ENCODE measurements around the gene USP2.
A peak's percentile ranks its signal among the peaks of the same experiment; 100 is the strongest.

The USP2 gene

DNA sequence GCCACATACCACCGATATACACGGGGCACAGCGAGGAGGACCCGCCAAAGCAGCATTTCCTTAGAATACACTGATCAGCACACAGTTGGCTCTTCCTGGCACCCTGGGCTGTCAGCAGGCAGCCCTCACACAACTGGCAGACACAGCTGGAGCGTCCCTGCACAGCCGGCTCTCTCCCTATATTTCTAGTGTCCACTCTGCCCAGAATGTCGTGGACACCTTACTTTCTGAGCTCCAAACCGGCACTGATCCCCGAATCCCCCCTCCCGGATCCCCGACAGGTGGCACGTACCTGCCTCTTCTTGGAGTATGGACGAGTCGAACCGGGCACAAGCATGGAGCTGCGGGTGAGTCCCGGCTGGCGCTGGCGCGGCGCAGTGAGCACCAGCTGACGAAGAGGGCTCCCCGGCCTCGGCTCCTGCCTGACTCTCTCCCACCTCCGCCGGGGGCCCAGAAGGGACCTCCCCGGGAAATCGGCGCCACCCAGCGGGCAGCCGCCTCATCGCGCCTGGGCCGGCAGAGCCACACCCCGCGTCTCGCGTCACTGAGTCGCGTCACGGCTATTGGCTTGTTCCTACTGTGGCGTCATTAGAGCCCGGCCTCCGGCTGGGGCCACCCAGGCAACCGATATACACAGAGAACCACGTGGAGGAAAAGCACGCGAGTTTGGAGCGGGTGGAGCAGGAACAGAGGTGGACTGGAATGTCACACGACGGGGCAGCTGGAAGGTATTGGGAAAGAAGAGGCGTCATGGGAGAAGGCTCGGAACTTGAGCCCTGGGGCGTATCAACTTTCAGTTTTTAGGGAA, at the start of gene USP2:
TSS of gene USP2 (minus strand) at position 510 of the 808 bp plus-strand sequence. CDS start 8,210 bp downstream, outside the sequence.
- peak; percentile 98 for DNase-seq

DNA sequence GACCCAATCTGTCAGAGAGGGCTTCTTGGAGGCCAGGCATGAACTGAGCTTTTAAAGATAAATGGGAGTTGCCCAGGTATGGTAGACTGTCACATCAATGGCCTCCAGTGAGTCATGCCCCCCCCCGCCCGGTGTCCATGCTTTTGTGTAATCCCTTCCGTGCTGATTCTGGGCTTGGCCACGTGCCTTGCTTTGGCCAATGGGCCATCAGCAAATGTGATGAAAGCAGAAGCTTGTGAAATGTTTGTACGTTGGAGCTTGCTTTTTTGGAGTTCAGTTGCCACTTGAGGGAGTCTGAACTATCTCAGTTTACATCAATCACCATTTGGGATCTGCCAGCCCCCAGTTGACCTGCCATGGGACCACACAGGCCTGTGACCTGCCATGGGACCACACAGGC, 45.8 kb upstream of the USP2 start:
- no peak for DNase-seq

GRCh38 chr11:119426142-119426541, 44.7 kb upstream of the USP2 start:
- no peak for DNase-seq

GRCh38 chr11:119424775-119425174, 43.3 kb upstream of the USP2 start:
- DNase-seq = no peak

- no peak for DNase-seq
These were observed 42.8 kb upstream of the USP2 start for GRCh38 chr11:119424276-119424675.

DNA sequence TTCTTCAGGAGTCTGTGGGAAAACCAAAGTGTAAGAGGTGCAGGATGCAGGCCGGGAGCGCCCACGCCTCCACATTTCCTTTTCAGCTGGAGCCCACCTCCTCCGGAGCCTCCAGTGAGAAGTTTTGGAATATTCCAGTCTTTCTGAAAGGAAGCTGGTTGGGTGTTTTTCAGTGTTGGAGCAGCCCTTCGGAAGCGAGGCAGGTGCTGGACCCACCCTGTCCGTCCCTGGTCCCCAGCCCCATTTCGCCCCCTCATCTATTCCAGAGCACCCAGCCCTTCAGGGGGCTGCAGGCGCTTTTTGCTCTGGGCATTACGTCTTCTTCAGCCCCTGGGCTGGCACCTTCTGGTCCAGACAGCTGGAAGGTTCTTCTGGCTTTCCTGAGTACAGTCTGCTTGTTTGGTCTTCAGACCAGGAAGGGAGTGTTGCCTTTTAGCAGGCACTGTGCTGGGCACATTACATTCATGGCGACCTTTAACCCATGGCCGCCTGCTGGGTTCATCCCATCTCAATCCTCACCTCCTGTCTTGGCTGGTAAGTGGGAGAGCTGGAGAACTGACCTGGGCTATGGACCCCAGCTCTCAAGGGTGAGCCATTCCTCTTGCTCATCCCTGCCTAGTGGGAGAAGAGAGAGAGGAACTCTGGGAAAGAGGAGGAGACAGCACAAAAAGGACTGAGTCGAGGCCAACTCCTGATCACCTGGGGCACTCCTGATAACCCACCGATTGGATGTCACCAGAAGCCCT, 42.2 kb upstream of the USP2 start:
- no peak for DNase-seq

DNA sequence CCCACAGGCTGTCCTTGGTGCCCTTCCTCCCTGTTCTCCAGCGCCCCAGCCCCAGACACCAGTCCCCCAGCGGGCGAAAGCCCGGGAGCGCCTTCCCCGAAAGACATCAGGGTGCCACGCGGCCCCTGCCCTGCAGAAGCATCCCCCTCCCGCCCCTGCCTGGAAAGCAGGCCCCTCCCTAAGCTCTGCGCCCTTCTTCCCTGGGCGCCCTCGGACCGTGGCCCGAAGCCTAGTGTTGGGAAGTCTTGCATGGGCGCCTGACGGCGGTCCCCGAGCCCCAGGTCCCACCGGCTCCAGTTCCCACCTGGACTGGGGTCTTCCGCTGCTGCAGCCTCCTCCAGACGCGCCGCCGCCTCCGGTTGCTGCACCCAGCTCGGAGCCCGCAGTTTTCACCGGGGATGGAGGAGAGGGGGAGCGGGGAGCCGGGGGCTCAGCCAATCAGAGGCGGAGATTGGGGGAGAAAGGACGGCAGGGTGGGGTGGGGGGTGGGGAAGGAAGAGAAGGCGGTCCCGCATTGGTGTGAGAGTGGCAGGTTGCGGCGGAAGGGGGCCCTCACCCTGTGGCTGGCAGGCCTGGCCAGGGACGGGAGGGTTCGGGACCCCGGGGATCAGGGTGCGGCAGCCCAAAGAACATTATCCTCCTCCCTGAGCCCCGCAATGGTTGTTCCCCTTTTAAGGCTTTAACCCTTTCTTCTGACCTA, 41.5 kb upstream of the USP2 start, which contains the start of gene THY1:
TSS of gene THY1 (minus strand) at position 364 of the 700 bp plus-strand sequence. CDS start 2,267 bp downstream, outside the sequence.
- DNase-seq = no peak

DNA sequence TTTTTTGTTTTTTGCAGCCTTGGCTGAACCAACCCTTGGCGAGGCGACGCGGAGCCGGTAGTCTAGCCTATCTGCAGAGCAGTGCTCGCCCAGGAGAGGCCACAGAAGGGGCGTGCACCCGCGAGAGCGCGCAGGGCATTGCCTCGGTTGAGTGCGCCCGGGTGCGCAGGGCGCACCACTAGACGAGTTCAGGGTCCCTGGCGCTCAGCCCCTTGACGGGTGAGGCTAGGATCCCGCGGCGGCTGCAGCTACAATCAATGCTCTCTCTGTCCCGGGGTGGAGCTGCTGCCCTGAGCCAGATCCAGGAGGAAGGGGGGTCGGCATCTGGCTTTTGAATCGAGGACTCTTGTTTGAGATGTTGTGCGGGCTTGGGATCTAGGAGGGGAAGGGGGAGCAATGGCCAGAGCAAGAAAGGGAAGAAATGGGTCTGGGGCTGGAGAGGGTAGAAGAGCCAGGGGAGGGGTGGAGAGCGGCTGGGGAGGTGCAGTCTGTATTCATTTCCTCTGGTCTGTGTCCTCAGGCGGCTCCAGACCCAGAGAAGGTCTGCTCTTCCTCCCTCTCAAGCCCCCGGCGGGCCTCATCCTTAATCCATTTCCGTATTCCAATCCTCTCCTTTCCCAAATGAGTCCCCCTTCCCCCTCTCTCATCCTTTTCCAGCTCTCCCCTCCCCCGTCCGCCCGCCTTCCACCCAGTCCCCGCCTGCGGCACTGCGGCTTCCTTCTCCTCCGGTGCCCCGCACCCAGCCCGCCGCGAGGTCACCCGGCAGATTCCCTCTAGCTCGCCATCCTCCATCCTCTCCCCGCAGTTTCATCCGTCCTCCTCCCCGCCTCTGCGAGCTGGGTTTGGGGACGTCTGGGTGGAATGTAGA, 40.7 kb upstream of the USP2 start:
- peak in 1 of 2 donors; percentile 17 for DNase-seq

- no peak for DNase-seq
These were observed 39.9 kb upstream of the USP2 start for GRCh38 chr11:119421351-119421750.

DNA sequence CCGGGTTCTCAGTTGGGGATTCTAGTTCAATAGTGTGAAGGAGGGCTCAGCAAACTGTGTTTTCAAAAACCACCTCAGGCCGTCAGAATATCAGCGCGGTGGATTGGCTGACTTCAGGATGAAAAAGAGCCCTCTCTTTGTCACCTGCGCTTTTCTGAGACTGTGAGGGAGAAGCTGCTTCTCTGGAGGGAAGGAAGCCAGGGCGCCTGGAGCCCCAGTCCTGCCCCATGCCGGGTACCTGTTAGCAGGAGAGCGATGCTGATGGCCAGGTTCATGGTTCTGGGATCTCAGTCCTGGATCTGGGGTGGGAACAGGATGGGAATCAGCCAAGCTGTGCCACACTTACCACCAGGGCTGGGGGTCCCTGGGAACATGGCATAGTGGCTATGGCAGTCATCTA, 39.1 kb upstream of the USP2 start:
- DNase-seq = no peak

DNA sequence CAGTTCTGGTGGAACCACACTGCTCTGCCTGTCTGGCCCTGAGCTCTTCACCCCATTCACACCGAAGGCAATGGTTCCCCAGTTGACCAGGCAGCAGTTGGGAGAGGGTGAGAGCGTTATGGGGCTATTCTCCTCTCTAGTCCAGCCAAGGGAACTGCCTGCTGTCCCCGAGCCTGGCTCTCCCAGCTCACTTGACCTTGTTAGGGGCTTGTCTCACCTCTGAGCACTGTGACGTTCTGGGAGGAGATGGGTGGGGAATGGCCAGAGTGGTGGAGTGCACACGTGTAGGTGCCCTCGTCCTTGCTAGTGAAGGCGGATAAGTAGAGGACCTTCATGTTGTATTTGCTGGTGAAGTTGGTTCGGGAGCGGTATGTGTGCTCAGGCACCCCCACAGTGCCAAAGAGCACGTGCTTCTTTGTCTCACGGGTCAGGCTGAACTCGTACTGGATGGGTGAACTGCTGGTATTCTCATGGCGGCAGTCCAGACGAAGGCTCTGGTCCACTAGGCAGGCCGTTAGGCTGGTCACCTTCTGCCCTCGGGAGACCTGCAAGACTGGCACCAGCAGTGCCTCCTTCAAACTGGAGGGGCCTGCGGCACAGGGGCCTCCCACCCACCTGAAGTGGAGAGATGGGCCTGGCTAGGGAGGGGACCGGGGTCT, 38.5 kb upstream of the USP2 start:
- no peak for DNase-seq

DNA sequence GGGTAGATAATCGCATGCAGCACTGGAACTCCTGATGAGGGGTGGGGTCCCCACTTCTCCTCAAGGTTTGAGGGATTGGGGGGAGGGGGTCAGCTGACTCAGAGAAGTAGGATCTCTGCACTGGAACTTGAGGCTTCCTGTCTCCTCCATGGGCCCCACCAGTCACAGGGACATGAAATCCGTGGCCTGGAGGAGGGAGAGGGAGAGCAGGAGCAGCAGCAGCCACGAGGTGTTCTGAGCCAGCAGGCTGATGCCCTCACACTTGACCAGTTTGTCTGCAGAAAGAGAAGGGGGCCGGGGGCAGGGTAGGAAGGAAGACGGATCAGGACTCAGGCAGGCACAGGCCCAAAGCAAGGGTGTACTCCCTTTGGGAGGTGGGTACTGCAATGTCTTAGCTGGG, 37.8 kb upstream of the USP2 start:
- DNase-seq = no peak

DNA sequence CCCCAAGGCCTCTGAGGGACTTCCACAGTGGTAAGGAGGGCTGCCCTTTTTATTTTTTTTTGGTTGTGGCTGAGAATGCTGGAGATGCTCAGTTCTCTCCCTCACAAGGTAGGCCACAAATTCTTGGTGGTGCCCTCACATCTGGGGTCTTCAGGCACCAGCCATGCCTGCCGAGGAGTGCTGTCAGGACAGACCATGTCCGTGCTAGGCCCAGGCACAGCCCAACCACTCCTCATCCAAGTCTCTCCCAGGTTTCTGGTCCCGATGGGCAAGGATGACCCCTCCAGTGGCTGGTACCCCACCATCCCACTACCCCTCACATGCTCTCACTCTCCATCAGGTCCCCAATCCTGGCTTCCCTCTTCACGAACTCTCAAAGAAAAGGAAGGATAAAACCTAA, 37.3 kb upstream of the USP2 start:
- no peak for DNase-seq

- no peak for DNase-seq
These were observed 36.4 kb upstream of the USP2 start for GRCh38 chr11:119417726-119418540.

DNA sequence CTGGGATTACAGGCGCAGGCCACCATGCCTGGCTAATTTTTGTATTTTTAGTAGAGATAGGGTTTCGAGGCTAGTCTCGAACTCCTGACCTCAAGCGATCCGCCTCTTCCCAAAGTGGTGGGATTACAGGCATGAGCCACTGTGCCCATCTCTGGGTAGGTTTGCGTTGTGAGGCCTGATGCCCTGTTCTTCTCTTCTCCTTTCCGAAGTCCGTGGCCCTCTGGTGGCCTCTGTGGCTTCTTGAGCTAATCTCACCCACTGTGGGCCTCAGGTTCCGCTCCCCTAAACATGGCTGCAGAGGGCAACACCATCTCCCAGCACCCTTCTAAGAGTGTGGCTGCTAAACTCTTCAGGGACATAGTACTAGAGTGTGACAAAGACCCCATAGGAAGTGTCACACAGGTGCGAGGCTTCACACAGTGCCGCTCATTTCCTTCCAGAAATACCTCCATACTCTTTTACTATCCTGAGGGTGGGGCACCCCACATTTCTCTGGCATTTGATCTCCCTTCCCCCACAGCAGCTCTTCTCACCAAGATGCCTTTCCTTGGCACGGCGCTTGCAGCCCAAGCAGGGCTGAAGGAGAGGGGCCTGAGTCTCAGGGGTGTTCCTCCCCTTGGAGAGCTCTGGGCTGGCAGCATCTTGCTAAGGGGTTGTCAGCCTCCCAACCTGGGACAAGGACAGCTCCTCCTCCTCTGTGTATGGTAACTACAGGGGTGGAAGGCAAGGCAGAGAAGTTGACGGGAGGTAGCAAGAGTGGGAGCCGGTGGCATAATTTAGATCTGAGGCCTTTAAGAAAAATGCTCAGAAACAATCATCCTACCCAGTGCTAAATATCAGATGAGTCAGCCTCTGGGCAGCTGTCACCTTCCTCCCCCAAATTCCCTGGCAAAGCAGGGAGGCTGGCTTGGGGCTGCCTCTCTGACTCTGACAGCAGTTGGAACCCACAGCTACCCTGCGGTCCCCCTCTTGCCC, 35.4 kb upstream of the USP2 start:
- no peak for DNase-seq

DNA sequence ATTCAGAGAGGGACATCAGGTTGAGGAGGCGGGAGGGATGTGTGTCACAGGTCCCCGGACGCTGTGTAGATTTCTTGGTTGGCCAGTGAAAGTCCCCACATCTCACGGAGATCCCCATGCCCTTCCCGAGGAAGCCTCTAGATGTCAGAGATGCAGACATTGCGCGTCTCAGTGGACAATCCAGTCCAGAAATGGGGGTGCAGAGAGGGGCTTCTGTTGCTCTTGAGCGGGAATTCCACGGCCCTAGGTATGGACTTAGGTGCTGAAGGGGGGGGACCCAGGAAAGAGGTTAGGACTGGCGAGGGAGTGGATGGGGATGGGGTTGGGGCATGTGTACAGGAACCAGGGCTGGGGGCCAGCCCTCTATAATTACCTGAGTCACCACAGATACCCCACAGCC, 34.5 kb upstream of the USP2 start:
- no peak for DNase-seq

- DNase-seq = no peak
These were observed 34.0 kb upstream of the USP2 start for GRCh38 chr11:119415517-119415916.

DNA sequence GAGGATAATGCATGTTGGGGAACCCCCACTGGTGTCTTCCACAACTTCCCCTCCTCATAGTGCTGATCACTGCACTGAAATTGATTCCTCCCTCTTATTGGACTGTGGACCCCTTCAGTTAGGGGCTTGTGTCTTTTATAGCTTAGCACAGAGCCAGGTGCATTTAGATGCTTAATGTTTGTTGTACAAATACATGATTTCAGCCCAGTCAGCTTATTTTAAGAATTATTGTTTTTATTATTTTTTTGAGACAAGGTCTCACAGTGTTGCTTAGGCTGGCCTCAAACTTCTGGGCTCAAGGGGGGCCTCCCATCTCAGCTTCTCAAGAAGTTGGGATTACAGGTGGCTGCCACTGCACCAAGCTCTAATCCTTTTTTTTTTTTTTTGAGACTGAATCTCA, 33.2 kb upstream of the USP2 start:
- no peak for DNase-seq

GRCh38 chr11:119414321-119414720, 32.8 kb upstream of the USP2 start:
- DNase-seq = no peak

GRCh38 chr11:119412072-119412471, 30.6 kb upstream of the USP2 start:
- no peak for DNase-seq
